C4-2B (cell line): Measurements from ENCODE around the gene GFOD1.

Source experiments
- H3K27ac ChIP-seq: fragments of 450-650 bp; 2 replicates; pipeline ENCODE4 v1.5.1; 2017
- CTCF ChIP-seq: fragments of 450-650 bp; conservative IDR thresholded peaks from 2 replicates; pipeline ENCODE4 v1.5.1; 2017; ENCODE audit warnings: mild to moderate bottlenecking
- ZFX ChIP-seq: fragments of 450-650 bp; IDR thresholded peaks from 2 replicates; pipeline ENCODE4 v1.6.1; 2017

The GFOD1 gene

GRCh38 chr6:13467216-13467600 is 20.2 kb downstream of the GFOD1 start:
- TF ChIP-seq CTCF: no peak
- TF ChIP-seq ZFX: no peak
- H3K27ac ChIP-seq: no peak overlapping the region

- H3K27ac ChIP-seq: no peak overlapping the region
These were observed 20.8 kb downstream of the GFOD1 start for GRCh38 chr6:13466304-13467215.

GRCh38 chr6:13465734-13466133 is 21.7 kb downstream of the GFOD1 start:
- no peak for TF ChIP-seq CTCF
- no peak for TF ChIP-seq ZFX
- H3K27ac ChIP-seq: no peak overlapping the region

More at GRCh38 chr6:13466304-13467215, 20.8 kb downstream of the GFOD1 start:
- TF ChIP-seq CTCF: no peak
- no peak for TF ChIP-seq ZFX

GRCh38 chr6:13463941-13464340 is 23.5 kb downstream of the GFOD1 start:
- no peak overlapping the region for H3K27ac ChIP-seq
- TF ChIP-seq ZFX (no peak), CTCF (no peak)

GRCh38 chr6:13463328-13463717 is 24.1 kb downstream of the GFOD1 start:
- no peak overlapping the region for H3K27ac ChIP-seq
- TF ChIP-seq ZFX (no peak), CTCF (no peak)

GRCh38 chr6:13462458-13463327 is 24.7 kb downstream of the GFOD1 start:
- no peak overlapping the region for H3K27ac ChIP-seq
- no peak for TF ChIP-seq ZFX
- TF ChIP-seq CTCF: no peak

- no peak for TF ChIP-seq CTCF
- no peak for TF ChIP-seq ZFX
- no peak overlapping the region for H3K27ac ChIP-seq
These were observed 25.6 kb downstream of the GFOD1 start for GRCh38 chr6:13461805-13462204.
